ENCODE measurements around the gene RBPJL. TPM values are rescaled to one million over a fixed set of nuclear protein-coding genes. Genes with fewer than 3 reads are reported as not detected.

RBPJL gene
- polyA plus RNA-seq, 10 donors = 0.14 TPM; not detected in 9

DNA sequence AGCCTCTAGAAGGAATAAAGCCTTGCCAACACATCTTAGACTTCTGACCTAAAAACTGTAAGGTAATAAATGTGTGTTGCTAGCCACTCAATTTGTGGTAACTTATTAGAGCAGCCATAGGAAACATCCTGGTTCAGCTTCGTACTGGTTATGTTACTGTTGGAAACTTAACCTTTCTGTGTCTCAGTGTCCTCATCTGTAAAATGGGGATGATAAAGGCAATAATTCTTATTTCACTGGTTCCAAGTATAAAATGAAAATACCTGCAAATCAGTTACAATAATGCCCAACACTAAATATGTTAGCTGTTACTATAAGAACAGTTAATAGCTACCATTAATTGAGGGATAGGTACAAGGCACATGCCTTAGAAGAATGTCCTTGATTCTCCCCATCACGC is 14.3 kb upstream of the RBPJL start:
- DNase-seq = no peak

DNA sequence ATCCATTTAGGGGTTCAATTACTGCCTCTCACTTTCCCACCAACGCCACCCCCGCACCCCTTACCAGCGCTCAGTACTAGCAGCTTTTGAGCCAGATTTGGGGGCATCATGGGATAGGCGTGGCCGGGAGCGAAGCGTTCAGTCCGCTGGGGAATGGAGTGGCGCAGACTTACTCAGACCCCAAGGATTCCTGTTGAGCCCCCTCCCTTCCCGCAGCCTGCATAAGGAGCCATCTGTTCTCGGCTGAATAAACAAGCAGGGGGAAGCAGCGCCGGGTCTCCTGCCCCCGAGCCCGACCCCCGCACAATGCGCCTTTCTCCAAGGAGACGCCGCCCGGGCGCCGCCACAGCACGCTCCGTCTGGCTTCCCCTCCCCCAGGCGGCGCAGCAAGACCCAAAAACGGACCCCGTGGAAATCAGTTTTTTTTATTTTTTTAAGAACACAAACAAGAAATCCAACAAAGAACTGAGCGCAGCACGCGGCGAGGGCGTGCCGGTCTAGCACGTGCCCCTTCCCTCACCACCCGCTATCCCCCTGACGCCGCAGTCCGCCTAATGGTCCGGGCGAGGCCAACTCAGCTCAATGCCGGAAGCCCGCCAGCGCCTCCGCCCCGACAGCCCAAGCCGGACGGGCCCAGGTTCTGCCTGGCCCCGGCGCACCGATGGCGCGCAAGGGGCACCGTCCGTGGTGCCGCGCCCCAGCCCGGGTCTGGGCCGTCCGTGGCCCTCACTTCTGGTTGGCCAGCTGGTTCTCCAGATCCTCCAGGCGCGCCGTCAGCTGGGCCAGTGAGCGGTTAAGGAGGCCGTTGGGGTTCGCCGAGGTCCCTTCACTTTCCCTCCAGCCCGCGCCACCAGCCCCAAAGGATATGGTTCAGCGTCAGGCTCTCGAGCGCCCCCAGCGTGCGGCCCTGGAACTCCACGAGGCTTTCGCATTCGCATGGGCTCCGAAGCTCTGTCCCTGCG is 13.3 kb upstream of the RBPJL start:
- peak; percentile 36 to 85 (median 61) for DNase-seq

DNA sequence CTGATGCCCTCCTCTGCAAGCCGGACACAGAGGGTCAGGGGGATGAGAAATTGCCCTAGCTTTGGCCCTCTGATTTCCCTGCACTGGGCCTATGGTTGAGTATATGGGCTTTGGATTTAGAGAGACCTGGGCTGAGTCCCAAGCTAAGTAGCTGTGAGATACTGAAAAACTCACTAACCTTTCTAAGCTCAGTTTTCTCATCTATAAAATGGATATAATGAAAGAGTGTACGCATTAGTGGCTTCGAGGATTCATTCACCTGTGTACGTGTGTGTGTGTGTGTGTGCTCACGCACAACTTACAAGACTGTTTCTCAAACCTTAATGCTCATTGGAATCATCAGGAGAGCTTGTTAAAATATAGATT is 12.7 kb upstream of the RBPJL start:
- no peak for DNase-seq

DNA sequence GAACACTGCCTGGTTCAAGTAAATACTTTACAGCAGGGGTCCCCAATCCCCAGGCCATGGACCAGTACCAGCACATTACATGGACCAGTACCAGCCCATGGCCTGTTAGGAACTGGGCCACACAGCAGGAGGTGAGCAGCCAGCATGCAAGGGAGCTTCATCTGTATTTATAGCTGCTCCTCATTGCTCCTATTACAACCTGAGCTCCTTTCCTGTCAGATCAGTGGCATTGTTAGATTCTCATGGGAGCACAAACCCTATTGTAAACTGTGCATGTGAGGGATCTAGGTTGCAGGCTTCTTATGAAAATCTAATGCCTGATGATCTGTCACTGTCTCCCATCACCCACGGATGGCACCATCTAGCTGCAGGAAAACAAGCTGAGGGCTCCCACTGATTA is 12.0 kb upstream of the RBPJL start:
- no peak for DNase-seq

DNA sequence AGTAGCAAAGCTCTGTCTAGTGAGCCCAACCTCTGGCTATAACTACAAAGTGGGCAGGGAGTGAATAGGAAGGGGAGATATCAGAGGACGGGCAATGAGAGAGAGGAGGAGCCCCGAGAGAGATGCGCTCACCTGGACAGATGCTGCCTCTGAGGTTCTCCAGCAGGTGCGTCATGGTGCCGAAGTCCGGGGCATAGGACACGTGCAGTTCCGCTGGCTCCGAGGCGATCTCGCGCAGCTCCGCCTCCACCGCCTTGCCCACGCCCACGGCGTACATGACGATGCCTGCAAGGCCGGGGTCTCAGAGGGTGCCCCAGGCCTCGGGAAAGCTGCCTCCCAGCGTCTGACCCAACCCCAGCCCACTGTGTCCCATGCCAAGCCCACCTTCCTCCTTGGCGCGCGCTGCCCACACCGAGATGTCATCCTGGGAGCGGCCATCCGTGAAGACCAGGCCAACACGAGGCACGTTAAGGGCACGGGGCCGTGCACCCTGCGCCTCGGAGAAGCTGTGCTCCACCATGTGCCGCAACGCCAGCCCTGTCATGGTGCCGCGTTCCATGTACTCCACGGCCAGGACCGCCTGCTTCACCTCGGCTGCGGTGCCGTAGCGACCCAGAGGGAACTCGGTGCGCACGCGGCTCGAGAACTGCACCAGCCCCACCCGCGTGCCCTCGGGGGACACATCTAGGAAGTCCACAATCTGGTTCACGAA is 8.7 kb upstream of the RBPJL start:
- no peak for DNase-seq

DNA sequence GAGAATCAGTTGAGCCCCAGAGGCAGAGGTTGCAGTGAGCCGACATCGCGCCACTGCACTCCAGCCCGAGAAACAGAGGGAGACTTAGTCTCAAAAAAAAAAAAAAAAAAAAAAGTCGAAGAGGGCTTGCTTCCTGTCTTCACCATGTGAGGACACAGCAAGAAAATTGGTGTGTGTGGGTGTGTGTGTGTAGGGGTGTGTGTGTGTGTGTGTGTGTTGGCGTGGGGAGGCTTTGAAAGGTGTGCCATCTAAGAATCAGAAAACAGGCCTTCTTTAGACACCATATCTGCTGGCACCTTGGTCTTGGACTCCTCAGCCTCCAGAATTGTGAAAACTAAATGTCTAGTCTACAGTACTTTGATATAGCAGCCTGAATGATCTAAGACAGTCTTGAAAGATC is 6.9 kb upstream of the RBPJL start:
- DNase-seq = no peak

DNA sequence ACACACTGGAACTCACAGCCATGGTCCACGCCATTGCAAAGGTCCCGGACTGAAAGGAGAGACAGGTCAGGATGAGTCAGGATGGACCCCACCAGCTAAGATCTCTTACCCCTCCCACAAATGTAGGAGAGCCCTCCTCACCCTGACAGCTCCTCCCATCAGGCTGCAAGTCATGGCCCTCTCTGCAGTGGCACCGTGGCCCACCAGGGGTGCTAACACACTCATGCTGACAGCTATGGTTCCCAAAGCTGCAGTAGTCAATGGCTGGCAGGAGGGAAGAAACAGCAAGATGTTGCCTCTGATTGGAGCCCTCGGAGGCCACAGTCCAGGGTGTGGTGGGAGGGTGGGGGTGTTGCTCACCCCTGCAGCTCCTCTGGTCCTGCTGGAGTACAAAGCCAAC is 5.7 kb upstream of the RBPJL start:
- DNase-seq = no peak

DNA sequence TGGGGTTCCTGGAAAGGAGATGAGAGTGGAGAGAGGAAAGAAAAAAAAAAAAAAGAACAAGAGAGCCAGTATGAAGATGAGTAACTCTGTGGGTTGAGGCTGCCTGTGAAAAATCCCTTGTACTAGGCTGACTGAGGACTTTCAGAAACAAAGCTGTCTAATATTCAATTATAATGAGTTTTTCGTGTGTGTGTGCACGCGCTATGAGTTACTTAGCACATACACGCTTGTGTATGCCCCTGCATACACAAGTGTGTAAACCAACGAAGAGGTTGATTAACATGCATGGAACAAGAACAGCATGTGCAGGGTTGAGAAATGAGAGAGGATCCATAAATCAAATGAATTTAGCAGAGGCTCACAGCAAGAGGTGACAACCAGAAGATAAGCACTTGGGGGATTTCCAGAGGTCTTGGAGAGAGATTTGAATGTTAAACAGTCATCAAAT is 4.8 kb upstream of the RBPJL start:
- DNase-seq = no peak

DNA sequence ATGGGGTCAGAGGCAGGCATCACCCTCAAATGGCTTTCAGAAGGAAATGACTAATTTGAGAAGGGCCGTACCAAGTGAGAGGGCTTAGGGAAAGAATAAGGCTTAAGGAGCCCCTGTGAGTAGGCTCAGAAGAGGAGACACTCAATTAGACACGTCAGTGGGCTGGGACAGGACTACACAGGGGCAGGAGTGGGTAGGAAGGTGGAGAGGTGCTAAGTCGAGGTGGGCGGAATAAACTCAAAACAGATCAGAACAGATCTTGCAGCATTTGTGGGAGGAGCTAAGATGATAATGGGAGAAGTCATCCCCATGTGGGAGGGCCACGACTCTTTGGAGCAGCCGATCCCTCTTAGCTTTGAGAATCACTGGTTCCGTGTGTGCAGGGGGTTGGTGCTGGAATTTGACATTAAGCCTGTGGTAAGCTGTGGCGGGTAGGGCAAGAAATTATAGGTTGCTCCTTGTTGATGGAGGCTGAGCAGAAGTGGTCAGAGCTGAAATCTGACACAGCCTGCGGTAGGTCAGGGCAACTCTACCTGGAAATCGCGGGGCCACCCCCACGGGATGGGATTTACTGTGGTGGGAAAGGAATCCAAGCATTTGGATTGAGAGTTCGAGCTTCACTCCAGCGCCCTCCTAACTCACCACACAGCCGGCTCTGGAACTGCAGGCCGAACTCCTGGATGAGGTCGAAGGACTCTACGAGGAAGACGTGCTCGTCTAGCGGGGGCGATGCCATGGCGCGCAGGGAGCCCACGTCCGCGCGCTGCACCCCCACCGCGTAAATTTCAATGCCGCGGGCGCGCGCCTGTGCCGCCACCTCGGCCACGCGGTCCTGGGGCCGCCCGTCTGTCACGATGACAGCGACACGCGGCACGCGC is 2.8 kb upstream of the RBPJL start:
- DNase-seq = no peak

DNA sequence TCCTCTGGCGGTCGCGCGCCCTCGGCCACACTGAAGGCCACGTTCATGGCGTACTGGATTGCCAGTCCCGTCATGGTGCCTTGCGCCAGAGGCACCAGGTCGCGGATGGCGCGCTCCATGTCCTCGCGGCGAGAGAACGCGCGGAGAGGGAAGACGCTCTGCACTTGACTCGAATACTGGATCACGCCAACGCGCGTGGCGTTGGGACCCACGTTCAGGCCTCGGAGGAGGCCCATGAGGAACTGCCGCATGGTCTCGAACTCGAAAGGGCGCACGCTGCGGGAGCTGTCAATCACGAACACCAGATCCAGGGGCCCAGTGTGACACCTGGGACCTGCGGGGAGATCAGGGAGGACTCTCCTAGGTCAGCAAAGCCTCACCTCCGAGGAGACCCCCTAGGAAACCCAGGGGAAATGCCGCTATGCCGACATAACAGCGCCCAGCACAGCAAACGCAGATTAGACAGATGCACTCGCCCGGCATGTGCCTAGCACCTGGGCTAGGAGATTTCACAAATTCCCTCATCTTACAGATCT is 2.1 kb upstream of the RBPJL start:
- DNase-seq = no peak

DNA sequence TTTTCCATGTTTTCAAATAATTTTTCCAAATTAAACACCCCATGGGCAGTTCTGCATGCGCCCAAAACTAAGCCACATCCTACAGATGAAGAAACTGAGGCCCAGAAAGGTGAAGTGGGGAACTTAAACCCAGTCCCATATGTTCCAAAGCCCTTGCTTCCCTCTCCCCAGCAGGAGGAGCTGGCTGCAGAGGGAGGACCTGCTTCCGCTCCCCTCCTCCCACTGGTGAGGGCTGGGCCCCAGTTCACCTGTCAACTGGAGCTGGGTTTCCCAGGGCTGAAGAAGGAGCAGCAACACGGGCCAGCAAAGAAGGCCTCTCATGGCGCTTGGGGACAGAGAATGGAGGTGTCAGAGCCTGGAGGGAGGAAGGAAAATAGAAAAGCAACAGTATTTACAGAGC is 1.4 kb upstream of the RBPJL start:
- no peak for DNase-seq

DNA sequence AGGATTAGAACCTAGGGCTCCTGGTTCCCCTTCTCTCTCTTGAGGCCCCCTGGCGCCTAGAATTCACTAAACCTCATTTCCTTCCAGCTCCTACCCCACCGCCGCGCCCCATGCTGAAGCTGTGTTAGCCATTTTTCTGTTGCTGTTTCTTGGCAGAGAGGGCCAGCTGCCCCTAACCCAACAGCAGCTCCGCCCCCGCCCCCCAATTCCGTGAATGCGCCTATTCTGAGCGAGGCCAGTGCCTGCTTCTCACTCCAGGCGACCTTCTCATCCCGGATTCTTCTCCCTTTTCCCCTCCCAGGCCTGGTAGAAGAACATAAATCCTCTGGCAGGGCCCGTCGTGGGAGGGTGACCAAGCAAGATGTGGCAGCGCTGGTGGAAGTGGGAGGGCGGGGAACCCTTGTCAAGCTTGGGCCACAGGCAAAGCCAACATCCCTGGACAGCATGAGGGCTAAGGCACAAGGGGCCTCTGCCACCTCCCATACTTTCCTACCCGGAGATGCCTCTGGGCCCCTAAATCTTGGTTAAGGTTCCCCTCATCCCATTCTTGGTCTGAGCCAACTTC is 518 bp downstream of the RBPJL start:
- no peak for DNase-seq

DNA sequence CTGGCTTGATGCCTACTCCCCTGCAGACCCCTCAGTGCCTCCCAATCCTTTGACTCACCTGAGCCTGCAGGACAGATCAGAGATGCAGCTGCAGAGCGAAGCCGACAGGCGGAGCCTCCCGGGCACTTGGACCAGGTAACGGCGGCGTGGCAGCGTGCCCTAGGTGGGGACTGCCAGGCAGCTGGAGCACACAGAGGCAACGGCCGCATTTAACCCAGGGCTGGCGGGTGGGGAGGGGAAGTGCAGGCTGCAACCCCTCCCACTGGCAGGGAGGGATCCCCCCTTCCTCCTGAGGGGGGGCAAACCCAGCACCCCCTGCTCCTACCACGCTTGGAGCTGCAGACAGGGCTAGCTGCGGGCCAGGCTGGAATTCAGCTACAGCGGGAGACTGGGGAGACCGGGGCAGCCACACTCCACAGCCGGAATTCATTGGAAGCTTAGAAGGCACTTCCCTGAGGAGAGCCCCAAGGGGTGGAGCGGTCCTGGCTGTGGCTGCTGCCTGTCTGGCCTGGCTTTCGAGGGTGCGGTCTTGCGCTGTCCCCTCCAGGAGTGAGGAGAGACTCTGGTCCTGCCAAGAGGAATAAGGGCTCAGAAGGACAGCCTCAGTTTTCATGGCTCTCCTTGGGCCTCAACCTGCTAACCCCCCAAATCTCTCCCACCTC is 1.6 kb downstream of the RBPJL start, which contains the start of gene MATN4:
MATN4 (minus strand) TSS at position 183 of the 662 bp plus-strand sequence. CDS start 2,717 bp downstream, outside the sequence.
- DNase-seq = peak in 2 of 3 donors; percentile 27 to 57

DNA sequence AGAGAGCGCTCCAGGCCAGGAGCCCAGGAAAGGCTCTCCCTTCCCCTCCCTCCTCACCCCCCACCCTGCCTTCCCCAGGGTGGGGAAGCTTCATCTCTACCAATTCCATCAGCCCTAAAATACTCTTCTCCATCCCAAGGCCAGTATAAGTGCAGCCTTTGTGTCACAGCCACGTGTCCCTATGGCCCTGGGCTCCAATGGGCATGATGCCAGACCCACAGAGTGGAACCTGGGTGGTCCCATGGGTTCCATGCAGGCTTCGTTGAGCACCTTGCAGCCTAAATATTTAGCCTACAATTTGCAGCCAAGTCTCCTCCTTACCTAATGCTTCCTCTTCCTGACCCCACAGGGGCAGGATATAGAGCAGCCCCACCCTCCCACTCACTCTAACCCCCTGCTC is 2.4 kb downstream of the RBPJL start:
- no peak for DNase-seq

DNA sequence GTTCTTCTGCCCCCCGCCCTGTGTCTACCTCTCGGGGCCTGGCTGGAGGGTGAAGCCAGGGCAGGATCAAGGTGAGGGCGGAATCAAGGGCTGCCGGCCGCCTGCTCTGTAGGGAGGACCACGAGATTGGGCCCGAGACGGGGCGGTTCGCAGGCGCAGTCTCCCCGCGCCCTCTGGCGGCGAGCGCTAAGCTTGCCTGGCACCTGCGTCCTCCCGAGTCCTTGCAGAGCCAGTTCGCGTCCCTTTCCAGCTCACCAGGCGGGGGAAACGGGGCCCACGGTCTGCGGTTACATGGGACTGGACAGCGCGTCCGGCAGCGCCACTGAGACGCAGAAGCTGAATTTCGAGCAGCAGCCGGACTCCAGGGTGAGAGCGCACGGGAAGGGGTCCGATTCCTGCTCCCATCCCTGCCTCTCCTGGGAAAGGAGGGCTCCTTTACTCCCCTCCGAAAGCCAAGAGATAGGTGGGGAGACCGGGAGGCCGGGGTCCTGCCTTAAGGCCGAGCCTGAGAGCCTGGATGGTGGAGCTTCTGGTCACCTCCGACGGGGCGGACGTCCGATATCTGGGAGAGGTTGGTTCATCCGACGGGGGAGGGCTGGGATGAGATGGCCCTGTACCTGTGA is 5.1 kb downstream of the RBPJL start:
- peak in 2 of 3 donors; percentile 41 to 60 for DNase-seq

DNA sequence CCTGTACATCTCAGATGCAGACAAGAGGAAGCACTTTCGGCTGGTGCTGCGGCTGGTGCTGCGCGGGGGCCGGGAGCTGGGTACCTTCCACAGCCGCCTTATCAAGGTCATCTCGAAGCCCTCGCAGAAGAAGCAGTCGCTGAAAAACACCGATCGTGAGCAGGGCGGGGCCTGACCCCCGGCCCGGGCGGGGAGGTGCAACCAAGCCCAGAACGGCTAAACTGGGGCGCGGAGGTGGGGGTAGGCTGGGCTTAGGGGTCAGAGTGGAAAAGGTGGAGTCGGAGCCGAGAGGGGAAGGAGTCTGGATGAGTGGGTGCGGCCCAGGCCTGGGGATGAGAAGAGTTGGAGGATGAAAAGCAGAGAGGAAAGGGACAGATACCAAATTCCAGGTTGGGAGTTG is 5.6 kb downstream of the RBPJL start:
- DNase-seq = no peak

DNA sequence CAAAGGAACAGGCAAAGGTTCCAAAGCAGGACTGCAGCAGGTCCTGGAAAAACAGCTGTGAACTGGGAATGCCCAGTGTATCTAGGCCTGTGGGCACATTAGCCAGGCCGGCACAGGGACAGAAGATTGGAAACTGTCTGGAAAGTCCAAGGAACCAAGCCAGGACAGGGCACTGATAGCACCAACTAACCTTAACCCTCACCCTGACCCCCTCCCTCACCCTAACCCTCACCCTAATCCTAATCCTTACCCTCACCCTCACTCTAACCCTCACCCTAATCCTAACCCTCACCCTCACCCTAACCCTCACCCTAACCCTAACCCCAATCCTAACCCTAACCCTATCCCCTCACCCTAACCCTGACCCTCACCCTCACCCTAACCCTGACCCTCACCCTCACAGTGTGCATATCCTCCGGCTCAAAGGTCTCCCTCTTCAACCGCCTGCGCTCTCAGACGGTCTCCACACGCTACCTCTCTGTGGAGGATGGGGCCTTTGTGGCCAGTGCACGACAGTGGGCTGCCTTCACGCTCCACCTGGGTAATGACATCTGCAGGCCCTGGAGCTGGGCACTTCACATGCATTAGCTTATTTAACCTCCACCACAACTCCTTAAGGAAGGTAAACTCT is 6.5 kb downstream of the RBPJL start:
- no peak for DNase-seq

DNA sequence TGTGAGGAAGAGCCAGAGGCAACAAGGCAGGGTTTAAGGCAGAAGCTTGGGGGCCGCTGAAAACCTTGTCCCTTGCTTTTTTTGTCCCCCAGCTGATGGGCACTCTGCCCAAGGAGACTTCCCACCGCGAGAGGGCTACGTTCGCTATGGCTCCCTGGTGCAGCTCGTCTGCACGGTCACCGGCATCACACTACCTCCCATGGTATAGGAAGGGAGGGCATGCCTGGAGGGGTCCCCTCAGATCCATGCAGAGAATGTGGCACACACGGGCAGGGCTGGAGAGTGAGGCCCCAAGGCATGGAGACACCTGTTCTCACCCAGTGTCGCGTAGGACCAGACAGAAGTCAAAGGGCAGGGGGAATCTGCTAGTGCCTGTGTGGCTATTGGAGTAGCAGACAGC is 7.3 kb downstream of the RBPJL start:
- DNase-seq = no peak

DNA sequence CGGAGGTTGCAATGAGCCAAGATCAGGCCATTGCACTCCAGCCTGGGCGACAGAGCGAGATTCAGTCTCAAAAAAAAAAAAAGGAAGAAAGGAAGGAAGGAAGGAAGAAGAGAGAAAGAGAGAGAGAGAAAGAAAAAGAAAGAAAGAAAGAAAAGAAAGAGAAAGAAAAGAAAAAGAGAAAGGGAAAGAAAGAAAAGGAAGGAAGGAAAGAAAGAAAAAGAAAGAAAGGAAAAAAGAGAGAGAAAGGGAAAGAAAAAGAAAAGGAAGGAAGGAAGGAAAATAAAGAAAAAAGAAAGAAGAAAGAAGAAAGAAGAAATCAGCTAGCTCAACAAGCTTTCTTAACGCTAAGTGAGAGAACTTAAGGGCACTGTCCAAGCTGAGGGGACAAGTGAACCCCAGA is 9.0 kb downstream of the RBPJL start:
- DNase-seq = no peak

Measured in muscle of back (tissue), 11 donors.